DMS79 treated with DMSO at 0.1 percent for 48 hours (cell line): ENCODE measurements around the gene THSD4.

Experiments used
- DNase-seq: peaks from one replicate; lab custom pipeline; 2025; lab: John Stamatoyannopoulos, UW

Gene THSD4

GRCh38 chr15:71627604-71628003 lies 512.3 kb downstream of the THSD4 start:
- no peak for DNase-seq

GRCh38 chr15:71628988-71629770 lies 513.9 kb downstream of the THSD4 start:
- DNase-seq = no peak

DNA sequence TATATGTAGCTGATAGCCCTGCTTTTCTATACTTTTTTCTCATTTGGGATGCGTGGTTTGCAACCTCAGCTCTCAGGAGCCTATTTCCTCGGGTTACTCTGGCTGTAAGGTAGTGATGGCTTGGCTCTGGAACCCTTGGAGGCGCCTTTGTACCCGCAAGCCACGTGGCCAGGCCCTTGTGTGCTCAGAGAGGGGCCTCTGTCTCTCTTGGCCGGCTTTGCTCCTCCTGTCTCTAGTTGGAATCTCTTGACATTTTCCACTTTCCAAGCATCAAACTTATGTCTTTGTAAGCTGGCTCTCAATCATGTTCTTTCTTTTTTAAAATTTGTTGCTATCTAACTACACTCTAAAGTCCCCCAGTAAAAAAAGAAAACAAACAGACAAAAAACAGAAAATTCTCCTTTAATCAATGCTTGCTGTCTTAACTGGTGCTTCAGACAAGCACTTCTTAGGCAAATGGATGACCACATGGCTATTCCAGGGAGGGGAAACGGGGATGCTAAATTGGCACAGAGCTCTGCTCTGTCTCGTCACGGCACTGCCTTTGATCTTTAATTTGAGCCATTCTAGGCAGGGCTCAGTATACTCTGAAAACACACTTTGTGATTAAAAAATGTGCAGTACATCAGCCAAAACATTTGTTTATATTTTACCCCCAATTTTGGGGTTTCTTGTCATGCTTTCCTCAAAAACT lies 514.7 kb downstream of the THSD4 start:
- DNase-seq = no peak

DNA sequence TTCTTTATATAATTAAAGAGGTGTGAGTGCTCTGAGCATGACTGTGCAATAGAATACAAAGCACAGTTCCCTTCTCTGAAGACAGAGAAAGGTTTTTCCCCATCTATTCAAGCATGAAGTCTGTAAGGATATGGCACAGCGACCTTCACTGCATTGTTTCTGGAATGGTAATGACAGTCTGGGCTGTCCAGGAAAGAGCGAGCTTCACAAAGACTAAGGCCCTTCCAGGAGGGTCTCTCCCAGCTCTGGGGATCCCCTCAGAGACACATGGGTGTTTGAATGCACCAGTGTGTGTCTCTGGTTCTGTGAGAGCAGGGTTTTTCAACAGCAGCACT lies 515.2 kb downstream of the THSD4 start:
- no peak for DNase-seq

DNA sequence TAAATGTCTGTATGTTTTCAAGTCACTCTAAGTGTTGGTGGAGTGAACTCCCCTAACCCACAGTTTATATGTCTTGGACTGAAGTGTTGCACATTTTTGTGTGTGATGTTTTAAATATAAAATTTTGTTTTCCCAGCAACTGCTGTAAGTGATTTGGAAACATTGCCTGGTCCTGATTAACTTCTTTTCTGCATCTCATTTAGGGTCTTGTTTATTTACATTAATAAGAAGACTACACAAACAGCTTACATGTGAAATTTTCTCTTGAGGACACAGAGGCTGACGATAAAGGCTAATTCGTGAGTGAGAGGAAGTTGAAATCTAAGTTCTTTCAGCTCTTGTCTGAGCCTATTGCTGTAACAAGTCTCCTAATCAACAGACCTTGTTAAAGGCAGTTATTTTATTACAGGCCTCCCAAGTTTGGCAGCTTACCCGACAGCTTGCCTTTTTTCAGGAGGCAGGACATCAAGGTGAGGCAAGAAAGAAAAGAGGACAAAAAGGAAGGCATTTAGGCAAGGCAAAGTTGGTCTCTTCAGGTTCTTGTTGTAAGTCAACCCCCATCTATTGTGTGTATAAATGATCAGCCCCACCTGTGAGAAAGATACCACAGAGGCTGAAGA lies 517.4 kb downstream of the THSD4 start:
- DNase-seq = no peak

DNA sequence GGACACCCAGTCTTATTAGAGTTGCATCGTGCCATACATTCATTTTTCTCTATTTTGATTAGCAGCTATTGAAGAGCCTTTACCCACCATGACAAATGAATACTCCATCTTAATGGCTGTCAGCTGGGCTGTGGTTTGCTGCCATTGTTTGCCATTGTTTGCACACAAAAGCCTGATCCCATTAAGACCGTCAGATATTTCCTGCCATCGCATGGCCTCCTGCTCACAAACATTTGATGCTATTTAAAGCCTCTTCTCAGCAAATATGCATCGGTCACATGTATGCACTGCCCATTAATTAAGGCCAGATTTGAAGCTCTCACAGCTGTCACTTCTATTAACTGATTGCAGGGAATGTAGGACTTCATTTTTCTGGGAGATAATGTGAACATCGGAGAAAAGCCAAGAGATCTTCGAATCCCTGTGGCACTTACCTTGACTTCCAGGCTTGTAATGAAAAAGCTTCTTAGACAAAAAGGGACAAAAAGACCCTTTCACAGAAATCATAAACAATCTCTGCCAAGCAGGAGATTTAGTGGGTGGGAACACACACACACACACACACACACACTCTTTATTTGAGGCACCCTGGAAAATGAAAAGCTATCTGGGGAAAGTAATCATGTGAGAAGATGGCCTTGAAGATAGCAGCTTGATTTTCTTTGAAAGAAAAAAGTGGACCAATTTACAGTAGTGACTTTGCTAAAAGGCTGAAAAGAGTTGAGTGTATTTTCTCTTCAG lies 519.7 kb downstream of the THSD4 start:
- no peak for DNase-seq

DNA sequence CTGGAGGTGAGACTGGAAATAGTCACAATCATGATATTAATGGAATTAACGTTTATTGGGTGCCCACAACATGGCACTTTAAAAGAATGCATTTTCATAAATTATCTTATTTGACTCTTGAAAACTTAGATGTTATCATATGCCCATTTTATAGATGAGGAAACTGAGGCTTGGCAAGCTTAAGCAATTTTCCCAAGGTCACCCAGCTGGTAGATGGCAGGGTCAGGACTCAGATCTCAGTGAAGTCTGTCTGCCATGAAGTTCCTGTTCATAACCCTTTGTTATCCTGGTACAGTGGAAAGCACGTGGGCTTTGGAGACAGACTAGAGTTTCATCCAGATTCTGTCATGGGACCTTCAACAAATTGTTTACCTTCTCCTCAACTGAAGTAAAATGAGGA lies 520.5 kb downstream of the THSD4 start:
- no peak for DNase-seq

DNA sequence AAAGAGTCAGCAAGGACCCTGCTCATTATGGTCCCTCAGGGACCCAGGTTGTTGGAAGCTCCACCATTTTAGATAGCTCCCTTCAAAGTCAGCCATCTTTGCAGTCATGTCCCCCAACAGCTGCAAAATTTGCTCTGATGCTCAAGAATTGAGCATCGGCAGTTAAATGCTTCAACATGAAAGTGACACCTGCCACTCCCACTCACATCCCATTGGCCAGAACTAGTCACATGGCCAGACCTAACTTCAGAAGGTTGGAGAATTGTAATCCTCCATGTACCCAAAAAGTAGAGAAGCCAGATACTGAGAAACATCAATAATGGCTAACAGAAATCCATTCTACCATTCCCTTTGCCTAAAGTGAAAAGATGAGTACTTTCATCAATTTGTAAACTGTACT lies 523.6 kb downstream of the THSD4 start:
- DNase-seq = no peak

DNA sequence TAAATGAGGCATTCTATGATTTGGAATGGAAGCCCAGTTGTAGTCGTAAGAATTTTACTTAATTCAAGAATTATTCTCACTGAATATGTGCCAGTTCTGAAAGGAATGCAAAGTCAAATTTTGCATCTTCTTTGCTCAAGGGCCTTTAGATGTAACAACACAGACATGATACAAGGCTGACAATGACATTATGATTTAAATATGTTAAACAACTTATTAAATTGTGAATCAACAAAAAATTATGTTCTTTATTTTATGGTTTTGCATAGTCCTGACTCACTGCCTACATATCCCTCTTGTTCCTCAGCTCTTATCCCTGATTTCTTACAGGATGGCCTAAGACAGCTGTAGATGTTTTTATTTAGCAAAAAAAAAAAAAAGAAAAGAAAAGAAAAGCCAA lies 524.2 kb downstream of the THSD4 start:
- DNase-seq = no peak

- DNase-seq = no peak
Measured at GRCh38 chr15:71643918-71644317, 528.6 kb downstream of the THSD4 start.

DNA sequence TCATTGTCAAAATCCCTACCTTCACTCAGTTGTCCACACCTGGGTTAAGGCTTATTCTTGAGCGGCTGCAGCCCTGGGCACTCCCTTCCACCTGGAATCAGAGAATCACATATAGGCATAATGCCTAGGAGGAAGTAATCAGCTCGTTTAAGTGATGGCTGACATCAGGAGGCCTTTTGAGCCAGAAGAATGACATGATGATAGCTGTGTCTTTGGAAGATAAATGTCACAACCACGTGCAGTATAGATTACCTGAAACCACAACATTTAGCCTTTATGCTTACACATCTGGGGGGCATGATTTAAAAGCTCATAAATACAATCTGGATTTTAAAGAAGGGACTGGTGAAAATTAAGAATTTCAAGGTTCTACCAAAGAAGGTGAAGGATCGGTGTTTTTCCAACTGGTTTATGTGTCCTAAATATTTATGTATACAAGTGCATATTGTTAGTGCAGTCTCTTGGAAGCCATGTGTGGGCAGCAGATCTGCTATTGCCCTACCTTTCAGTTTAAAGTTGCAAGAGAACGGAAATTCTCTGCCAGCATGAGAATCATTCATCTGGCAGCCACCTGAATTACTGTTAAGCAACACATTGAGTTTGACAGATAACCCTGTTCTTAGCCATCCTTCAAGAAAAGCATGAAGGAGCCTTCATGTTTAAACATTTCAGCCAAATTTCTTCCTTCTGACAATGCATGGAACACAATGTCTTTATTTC lies 531.7 kb downstream of the THSD4 start:
- DNase-seq = no peak

GRCh38 chr15:71647487-71647808 lies 532.2 kb downstream of the THSD4 start:
- no peak for DNase-seq

GRCh38 chr15:71648095-71648494 lies 532.8 kb downstream of the THSD4 start:
- no peak for DNase-seq

- DNase-seq = no peak
Measured at GRCh38 chr15:71649894-71650293, 534.6 kb downstream of the THSD4 start.

DNA sequence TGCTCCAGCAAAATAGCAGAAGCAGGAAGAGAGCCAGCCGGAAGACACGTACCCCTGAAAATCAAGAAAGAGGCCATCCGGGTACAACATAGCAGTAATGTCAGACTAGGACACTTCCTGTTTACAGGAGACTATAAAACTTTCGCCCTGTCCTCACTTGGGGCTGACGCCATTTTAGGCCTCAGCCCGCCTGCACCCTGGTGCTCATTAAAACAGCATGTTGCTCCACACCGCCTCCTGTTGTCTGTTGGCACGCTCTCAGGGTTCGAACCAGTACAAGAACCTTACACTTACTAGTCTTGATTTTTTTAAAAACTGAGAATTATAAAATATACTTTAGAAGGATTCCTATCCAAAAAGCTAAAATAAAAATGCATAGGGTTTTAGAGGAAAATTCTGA lies 535.3 kb downstream of the THSD4 start:
- no peak for DNase-seq

GRCh38 chr15:71651750-71652186 lies 536.5 kb downstream of the THSD4 start:
- no peak for DNase-seq

- DNase-seq = no peak
Measured at GRCh38 chr15:71654042-71654719, 538.9 kb downstream of the THSD4 start.

- no peak for DNase-seq
Measured at GRCh38 chr15:71654720-71655174, 539.5 kb downstream of the THSD4 start.

DNA sequence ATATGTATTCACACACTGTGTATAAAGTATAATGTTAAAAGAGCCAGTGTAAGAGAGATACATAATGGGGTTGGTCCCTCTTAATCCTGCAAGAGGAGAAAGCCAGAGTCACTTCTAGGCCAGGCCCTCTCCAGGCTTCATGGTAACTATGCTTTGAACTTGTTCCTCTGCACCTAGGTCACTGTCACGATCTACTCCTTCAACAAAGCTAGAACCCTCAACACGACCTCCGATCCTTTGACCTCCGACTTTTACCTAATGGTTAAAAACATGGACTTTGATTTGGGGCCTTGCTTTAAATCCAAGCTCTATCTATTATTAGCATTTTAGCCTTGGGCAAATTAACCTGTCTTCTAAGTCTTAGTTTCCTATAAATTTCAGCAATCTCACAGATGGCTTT lies 541.2 kb downstream of the THSD4 start:
- no peak for DNase-seq

DNA sequence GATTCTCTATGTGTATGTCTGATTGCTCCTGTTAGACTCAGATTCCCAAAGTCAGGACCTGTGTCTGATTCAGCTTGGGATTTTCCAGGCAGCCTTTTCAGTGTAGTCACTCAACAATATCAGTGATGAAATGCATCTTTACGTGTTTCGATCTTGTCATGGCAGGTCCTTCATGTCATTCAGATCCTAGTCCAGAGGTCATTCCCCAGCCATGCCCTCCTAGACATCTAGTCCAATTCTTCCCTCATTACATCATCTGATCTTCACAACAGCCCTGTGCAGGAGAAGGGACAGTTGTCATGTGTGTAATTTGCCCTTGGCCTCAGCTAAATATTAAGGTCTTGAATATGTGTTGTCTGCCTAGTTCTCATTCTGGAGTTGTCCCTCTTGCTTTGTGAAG lies 541.9 kb downstream of the THSD4 start:
- DNase-seq = no peak

DNA sequence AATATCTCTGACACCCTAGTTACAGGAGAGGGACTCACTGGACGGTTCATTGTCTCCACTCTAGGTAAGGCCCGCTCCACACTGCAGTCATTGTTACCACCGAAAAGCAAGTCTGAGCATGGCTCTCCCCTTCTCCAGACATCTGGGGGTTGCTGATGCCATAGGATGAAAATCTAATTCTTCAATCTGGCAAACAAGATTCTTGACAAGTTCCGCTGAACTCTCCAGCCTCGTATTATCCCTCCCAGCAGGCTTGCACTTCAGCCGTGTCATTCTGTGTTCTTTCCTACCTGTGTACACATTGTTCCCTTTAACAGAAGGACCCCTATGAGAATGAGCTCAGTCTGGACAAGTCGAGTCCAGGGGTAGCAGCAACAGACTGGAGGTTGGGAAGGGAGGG lies 542.8 kb downstream of the THSD4 start:
- no peak for DNase-seq
